HG02970 (cell line): ENCODE results near the gene FRK.
A peak's percentile ranks its signal among the peaks of the same experiment; 100 is the strongest.
"Not testable (repeated sequence)": the region's sequence is repeated elsewhere in the genome, so short reads cannot be mapped to it uniquely, and the experiment has no call there.

Source experiments
- ATAC-seq: cut with Tn5 transposase; IDR thresholded peaks from one replicate; pipeline ENCODE4 v1.9.1; 2021; ENCODE audit warnings: mild to moderate bottlenecking, moderate library complexity, moderate number of reproducible peaks; ENCODE audit not compliant: unreplicated experiment, low FRiP score

FRK gene

GRCh38 chr6:116060572-116061283 lies at the start of gene FRK:
Gene FRK (minus strand): TSS chr6:116060891. CDS start chr6:116060311, 580 bp downstream.
- ATAC-seq, result no peak

GRCh38 chr6:116108836-116109235 lies 48.1 kb upstream of the FRK start:
- ATAC-seq, result no peak

- no peak for ATAC-seq
These were observed 45.5 kb upstream of the FRK start for GRCh38 chr6:116106146-116106545.

- ATAC-seq, result no peak
These were observed 44.6 kb upstream of the FRK start for GRCh38 chr6:116105247-116105646.

- ATAC-seq, result no peak
These were observed 43.9 kb upstream of the FRK start for GRCh38 chr6:116104636-116105035.

- no peak for ATAC-seq
These were observed 42.2 kb upstream of the FRK start for GRCh38 chr6:116102873-116103272.

- no peak for ATAC-seq
These were observed 41.1 kb upstream of the FRK start for GRCh38 chr6:116101790-116102189.

DNA sequence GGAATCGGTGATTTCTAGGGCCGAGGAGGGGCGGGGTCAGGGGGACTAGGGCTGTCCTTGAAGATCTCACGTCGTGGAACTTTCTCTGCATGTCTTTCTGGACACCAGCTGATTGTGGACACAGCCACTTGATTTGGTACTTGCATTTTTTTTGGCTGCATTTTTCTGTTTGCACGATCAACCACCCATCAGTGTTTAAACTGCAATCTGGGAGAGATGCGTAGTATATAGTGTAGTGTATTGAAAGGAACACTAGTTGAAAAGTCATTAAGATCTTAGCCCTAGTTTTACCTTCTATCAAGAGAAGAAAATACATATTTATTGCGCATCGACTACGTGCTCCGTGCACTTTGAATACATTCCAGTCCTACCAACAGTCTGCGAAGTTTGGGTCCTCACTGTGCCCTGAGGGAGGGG lies 40.6 kb upstream of the FRK start:
- no peak for ATAC-seq

- peak; percentile 96 for ATAC-seq
These were observed 40.0 kb upstream of the FRK start, which contains the start of gene NT5DC1 for GRCh38 chr6:116100419-116101301. Gene NT5DC1 (plus strand): TSS chr6:116100853. CDS start chr6:116100931, 78 bp downstream.

DNA sequence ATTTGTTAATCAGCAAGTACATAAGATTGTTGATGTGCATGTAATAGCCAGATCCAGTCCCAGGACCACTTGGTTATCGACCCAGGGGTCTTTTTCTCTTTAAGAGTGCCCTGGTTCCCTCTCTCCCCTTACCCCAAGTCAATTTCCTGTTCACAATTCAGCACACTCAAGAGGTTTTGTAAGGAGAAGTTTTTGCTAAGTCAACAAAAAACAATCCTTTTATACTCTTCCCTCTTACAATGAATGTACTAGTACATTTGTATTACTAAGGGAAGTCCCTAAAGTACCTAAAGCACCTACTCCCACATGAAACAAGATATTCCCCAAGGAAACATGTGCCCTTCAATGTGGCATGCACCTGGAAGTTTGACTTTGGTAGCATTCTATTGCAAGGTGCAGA lies 38.3 kb upstream of the FRK start:
- no peak for ATAC-seq

GRCh38 chr6:116096979-116097816 lies 36.5 kb upstream of the FRK start:
- no peak for ATAC-seq

DNA sequence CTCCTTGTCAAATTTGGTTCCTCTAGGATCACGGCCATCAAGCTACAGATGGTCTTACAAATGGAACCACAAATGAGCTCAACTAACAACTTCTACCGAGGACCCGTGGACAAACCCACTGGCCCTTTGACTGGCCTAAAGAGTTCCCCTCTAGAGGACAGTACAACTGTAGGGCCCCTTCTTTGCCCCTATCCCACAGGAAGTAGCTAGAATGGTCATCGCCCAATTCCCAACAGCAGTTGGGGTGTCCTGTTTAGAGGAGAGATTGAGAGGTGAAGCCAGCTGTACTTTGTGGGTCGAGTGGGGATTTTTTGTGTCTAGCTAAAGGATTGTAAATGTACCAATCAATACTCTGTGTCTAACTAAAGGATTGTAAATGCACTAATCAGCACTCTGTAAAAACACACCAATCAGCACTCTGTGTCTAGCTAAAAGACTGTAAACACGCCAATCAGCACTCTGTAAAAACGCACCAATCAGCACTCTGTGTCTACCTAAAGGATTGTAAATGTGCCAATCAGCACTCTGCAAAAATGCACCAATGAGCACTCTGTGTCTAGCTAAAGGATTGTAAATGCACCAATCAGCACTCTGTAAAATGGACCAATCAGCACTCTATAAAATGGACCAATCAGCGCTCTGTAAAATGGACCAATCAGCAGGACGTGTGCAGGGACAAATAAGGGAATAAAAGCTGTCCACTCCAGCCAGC lies 35.5 kb upstream of the FRK start:
- not testable (repeated sequence) for ATAC-seq

DNA sequence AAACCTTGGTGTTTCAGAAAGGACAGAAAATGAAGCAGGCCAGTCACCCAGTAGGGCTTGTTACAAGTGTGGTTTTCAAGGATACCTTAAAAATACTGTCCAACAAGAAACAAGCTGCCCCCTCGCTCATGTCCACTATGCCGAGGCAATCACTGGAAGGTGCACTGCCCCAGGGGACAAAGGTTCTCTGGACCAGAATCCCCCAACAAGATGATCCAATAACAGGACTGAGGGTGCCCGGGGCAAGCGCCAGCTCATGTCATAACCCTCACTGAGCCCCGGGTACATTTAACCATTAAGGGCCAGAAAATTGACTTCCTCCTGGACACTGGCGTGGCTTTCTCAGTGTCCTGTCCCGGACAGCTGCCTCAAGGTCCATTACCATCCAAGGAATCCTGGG lies 33.4 kb upstream of the FRK start:
- ATAC-seq, result no peak

- ATAC-seq, result peak; percentile 50
These were observed 29.6 kb upstream of the FRK start for GRCh38 chr6:116090251-116090650.

DNA sequence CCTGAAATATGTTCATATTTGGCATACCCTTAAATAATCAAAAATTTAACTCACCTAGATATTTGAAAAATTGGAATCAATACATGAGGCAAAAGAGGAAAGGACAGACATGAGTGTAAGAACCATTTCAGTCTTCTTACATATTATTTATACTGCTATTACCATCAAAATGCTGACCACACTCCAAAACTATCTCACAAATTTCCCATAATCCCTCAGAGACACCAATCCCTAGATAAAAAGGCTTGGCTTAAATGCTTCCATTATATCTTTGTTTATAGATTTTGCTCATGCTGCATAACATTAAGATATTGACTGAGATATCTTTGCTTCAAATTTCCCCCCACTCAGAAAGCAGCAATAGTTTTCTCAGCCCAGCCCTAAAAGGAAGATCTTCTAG lies 28.3 kb upstream of the FRK start:
- ATAC-seq, result no peak

- peak; percentile 96 for ATAC-seq
These were observed 26.8 kb upstream of the FRK start for GRCh38 chr6:116087437-116088027.

- no peak for ATAC-seq
These were observed 23.6 kb upstream of the FRK start for GRCh38 chr6:116084284-116084683.

- no peak for ATAC-seq
These were observed 22.4 kb upstream of the FRK start for GRCh38 chr6:116083052-116083451.

DNA sequence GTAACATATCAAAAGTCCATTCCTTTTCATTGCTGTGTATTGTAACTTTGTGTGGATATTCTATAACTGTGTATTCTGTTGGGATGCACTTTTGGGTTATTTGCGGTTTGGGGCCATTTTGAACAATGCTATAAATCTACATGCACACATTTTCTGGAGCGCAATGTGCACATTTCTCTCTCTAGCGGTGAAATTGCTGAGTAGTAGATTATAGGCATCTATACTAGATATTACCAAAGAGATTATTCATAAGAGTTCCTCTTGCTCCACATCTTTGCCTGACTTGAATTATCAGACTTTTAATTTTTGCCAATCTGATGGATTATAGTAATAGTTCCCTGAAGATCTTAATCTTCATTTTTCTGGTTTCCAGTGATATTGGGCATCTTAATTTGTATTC lies 18.3 kb upstream of the FRK start:
- no peak for ATAC-seq

DNA sequence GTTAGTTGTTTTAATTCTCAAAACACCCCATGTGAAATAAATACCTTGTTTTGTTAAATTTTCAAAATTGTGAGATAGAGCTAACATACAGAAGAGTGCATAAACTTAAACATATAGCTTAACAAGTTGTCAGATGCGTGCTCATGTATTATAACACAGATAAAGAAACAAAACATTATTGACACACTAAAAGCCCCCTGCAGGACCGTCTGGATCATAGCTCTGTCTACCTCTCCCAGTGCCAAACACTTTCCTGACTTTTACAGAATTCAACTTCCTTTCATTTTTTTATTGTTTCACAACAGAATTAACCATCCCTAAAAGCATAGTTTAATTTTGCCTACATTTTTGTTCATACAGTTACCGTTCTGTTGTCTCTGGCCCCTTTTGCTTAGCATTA lies 17.8 kb upstream of the FRK start:
- no peak for ATAC-seq
